WERI-Rb-1 (cell line): ENCODE results near the gene HOXC12.

Experiments used
- DNase-seq: peaks from one replicate; pipeline ENCODE4 v3.0.0-alpha.2; 2020
- H3K27ac ChIP-seq: fragments of 250-450 bp; sonication (Bioruptor Pico); 2 replicates; pipeline ENCODE4 v1.5.1; 2020; ENCODE audit warnings: mild to moderate bottlenecking, moderate library complexity
- H3K27me3 ChIP-seq: fragments of 250-450 bp; sonication (Bioruptor Pico); 2 replicates; pipeline ENCODE4 v1.5.1; 2021; ENCODE audit warnings: mild to moderate bottlenecking, low read depth, moderate library complexity; ENCODE audit not compliant: insufficient read depth, severe bottlenecking
- H3K36me3 ChIP-seq: fragments of 250-450 bp; sonication (Bioruptor Pico); 2 replicates; pipeline ENCODE4 v1.5.1; 2020; ENCODE audit warnings: mild to moderate bottlenecking, moderate library complexity
- H3K4me3 ChIP-seq: 2 replicates; pipeline ENCODE4 v1.5.1; 2011; ENCODE audit warnings: low read depth, mild to moderate bottlenecking, control low read depth, low read length
- H3K9me3 ChIP-seq: fragments of 250-450 bp; sonication (Bioruptor Pico); 2 replicates; pipeline ENCODE4 v1.5.1; 2021; ENCODE audit warnings: mild to moderate bottlenecking, moderate library complexity; ENCODE audit not compliant: severe bottlenecking
- TF ChIP-seq, protein P1 (sequence below): IDR thresholded peaks from 2 replicates; pipeline ENCODE4 v1.5.1; 2011; ENCODE audit warnings: low read depth, mild to moderate bottlenecking, control low read depth, inconsistent platforms, low read length

HOXC12 gene, protein sequence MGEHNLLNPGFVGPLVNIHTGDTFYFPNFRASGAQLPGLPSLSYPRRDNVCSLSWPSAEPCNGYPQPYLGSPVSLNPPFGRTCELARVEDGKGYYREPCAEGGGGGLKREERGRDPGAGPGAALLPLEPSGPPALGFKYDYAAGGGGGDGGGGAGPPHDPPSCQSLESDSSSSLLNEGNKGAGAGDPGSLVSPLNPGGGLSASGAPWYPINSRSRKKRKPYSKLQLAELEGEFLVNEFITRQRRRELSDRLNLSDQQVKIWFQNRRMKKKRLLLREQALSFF

DNA sequence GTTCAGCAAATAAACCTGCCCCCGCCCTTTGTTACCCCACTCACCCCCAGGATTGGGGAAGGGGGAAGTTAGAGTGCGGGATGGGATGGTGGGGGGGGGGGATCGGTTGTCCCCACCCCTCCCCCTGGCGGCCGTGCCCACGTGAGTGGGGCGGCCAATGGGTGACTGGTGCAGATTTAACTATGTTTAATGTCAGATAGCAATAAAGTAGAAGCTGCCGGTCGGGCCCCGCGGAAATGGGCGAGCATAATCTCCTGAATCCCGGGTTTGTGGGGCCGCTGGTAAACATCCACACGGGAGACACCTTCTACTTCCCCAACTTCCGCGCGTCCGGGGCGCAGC lies at the start of gene HOXC12:
HOXC12 (plus strand) TSS at position 210 of the 342 bp plus-strand sequence; CDS start at position 237, 27 bp downstream.
- no peak within 1 kb of the TSS for H3K27ac ChIP-seq

DNA sequence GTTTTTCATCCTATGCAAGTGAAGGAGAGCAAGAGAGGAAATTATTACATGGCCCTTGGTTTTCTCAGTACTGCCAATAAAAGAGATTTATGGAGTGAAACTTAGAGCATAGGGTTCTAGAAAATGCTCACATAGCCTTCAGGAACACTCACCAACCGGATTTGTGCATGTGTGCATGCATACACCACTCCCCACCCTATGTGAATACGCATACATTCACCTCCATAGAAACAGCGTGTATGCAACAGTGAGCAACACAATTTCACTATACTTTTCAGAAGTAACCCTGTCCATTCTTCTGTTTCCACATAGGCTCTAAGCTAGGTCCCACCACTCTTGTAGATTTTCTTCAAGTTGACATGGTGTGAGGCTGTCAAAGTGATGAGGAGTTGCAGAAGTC lies 47.6 kb upstream of the HOXC12 start:
- Histone ChIP-seq H3K27me3 (peaks cover 71% of the 10 kb centered on the region), H3K9me3 (no peaks in the 10 kb centered on the region), H3K27ac (no peak overlapping the region), H3K36me3 (no peaks in the 10 kb centered on the region), H3K4me3 (no peak overlapping the region)
- TF ChIP-seq, protein P1, sequence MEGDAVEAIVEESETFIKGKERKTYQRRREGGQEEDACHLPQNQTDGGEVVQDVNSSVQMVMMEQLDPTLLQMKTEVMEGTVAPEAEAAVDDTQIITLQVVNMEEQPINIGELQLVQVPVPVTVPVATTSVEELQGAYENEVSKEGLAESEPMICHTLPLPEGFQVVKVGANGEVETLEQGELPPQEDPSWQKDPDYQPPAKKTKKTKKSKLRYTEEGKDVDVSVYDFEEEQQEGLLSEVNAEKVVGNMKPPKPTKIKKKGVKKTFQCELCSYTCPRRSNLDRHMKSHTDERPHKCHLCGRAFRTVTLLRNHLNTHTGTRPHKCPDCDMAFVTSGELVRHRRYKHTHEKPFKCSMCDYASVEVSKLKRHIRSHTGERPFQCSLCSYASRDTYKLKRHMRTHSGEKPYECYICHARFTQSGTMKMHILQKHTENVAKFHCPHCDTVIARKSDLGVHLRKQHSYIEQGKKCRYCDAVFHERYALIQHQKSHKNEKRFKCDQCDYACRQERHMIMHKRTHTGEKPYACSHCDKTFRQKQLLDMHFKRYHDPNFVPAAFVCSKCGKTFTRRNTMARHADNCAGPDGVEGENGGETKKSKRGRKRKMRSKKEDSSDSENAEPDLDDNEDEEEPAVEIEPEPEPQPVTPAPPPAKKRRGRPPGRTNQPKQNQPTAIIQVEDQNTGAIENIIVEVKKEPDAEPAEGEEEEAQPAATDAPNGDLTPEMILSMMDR = no peak
- DNase-seq = no peak

More for the DNA sequence above, at the start of gene HOXC12:
- H3K27me3 ChIP-seq = peaks cover 72% of the 10 kb centered on the region
- no peaks in the 10 kb centered on the region for H3K9me3 ChIP-seq
- no peak for DNase-seq
- no peaks in the 10 kb centered on the region for H3K36me3 ChIP-seq
- H3K4me3 ChIP-seq = peak within 1 kb of the TSS; percentile 50
- TF ChIP-seq, protein P1 = no peak

DNA sequence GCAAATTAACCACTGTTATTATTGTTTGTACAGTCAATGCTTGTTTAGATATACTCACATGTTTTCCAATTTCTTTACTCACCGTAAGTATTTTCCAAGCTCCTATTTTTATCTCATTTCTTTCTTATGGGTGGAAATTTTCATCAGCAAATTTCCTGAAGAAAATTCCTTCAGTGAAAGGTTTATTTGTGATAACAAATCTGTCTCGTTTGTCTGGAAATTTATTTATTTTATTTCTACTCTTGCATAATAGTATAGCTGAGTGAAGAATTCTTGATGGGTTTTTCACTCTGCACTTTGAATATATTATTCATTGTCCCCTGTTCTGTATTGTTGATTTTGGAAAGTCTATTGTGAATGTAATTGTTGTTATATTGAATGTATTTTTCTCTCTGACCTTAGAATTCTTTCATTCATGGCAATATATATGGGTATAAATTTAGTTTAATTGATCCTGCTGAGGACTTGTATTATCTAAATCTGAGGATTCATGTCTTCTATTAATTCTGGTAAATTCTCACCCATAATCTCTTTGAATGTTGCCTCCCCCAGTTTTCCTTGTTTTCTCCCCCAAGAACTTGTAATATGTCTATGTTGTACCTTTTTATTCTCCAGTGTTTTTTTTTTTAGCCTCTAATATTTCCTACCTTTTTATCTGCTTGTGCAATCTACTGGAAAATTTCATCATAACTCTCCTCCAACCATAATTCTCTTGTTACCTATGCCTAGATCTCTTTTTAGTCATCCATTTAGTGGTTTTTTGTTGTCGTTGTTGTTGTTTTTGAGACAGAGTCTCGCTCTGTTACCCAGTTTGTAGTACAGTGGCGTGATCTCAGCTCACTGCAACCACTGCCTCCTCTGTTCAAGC lies 37.7 kb upstream of the HOXC12 start:
- Histone ChIP-seq H3K27ac (no peak overlapping the region), H3K27me3 (peaks cover 70% of the 10 kb centered on the region), H3K36me3 (no peaks in the 10 kb centered on the region), H3K4me3 (no peak overlapping the region), H3K9me3 (no peaks in the 10 kb centered on the region)
- TF ChIP-seq, protein P1 = no peak
- no peak for DNase-seq

DNA sequence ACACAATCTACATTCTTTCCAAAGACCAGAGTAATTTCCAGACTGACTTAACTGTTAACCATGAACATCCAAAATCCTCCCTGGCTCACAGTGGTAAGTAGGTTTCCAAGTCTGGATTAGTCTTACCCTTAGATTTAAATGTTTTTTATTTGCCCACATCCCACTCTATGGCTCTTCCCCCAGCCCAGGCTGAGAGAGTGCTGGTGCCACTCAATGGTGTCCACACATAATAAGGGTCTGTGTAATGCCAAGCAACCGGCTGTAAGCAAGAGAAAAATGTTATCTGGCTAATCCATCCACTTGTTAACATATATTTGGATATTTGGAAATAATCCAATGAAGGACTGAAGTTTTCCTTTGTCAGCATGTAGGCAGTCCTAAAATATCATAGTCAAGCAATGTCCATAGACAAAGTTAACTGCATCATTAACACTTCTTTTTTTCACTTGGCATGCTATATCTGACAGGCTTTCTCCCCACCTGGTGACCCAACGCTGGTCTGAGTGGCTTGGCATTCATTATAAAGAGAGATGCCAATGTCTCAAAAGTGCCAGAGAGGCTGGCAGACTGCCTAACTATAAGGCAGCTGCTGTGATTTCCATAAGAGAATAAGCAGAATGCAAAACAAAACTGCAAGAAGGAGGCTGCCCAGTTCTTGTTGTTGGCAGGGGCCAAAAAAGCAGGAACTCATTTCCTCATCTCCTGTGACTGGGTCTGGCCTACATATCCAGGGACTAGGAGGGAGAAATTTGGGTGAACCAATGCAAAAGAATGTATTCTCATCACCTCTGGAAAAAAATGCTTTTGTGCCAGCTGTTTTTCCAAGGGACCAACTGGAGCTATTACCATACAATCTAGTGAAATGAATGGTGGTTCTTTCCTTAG lies 29.9 kb upstream of the HOXC12 start:
- DNase-seq = no peak
- Histone ChIP-seq H3K27ac (no peak overlapping the region), H3K27me3 (peaks cover 91% of the 10 kb centered on the region), H3K9me3 (peaks cover 2% of the 10 kb centered on the region), H3K4me3 (no peak overlapping the region), H3K36me3 (no peaks in the 10 kb centered on the region)
- TF ChIP-seq, protein P1 = no peak

DNA sequence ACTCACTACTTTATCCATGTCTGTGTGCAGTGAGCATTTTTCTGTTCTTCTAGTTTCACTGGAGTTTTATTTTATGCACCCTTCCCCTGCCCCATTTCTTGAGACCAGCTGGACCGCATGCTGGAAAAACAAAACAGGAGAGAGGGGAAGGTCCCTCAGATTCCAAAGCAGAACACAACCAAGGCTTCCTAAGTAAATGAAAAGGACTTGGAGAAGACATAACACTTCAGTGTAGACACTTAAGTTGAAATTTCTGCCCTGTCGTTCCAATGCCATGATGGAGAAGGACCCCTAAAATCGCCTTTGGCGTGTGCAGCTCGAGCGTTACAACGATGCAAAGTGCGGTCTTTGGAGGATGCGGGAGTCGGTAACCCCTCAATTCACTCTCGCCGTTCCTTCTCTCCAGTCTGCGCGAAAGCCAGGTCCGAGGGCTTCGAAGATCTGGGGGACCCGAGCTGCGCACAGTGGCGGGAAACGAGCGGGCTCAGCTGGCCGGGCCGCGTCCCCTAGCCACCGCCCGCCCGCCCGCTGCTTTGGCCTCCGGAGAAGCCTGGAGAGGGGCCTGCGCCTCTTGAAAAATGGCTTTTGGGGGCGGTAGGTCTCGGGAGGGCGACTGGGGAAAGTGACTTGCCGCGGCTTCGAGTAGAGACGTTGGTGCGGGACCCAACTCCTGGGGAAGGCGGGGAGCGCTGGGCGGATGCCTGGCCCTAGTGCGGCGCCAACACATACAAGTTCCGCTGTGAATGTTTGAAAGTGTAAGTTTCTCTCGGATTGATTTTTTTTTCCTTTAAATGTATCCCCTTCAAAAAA lies 27.3 kb upstream of the HOXC12 start:
- no peaks in the 10 kb centered on the region for H3K36me3 ChIP-seq
- H3K27ac ChIP-seq = no peak overlapping the region
- no peak for DNase-seq
- peaks cover 5% of the 10 kb centered on the region for H3K9me3 ChIP-seq
- H3K27me3 ChIP-seq = peaks cover 99% of the 10 kb centered on the region
- no peak overlapping the region for H3K4me3 ChIP-seq
- TF ChIP-seq, protein P1 = no peak
